Fibroblast of gingiva (primary cell): ENCODE results near the gene ARL13A.
A peak's percentile ranks its signal among the peaks of the same experiment; 100 is the strongest.
"Not testable (repeated sequence)": the region's sequence is repeated elsewhere in the genome, so short reads cannot be mapped to it uniquely, and the experiment has no call there.

Experiments
- DNase-seq: peaks from one replicate; pipeline ENCODE4 v3.0.0-alpha.2; 2011; ENCODE audit warnings: low read depth

ARL13A gene

DNA sequence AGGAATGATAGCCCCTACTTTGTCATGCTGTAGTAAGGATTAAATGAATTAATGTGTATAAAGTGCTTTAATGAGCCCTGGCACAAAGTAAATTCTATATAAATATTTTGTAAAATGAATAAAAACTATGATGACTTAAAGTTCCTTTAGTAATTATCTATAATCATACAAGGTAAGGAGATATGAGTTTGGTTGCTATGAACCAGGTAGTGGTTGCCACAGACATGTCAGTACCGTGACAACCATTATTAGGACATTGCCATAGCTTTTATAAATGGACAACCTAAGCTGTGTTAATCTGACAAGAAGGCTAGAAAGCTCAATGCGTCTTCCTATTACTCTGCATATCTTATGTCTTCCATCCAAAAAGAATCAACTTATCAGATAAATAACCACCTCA lies at the start of gene ARL13A:
Gene ARL13A (plus strand): TSS at position 301 of the 400 bp plus-strand sequence. CDS start 3,982 bp downstream, outside the sequence.
- DNase-seq: no peak

DNA sequence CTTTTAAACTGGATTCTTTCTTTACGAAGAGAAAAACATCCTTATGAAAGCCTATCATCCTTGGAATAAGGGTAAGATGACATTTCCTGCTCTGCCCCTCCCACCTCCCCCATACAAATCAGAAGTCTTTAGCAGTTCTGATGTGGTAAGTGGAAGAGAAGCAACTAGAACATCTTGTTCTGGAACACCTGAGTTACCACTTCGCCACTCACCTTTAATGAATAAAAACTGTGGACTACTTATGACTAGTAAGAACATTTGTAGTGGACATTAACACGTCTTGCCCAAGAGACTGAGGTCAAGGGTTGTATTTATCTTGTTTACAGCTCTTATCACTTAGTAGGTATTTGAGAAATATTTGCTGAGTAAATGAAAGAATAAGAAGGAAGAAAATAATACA lies 45.1 kb upstream of the ARL13A start:
- DNase-seq: no peak

DNA sequence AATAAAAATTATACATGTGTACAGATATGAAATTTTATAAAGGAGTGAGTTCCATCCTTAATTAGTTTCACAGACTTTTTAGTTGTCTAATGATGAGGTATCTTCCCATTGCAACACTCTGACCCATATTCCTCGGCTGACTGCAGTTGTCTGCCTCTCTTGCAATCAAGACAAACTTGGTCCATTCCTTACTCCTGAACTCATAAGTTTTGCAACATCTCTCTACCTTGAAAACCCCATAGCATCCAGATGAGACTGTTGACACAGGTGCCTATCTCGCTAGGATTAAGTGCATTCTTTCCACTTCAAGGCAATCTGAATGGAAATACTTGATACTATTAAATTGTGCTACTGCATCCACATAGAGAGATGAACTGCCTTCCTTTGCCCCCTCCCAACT lies 43.1 kb upstream of the ARL13A start:
- peak; percentile 4 for DNase-seq

DNA sequence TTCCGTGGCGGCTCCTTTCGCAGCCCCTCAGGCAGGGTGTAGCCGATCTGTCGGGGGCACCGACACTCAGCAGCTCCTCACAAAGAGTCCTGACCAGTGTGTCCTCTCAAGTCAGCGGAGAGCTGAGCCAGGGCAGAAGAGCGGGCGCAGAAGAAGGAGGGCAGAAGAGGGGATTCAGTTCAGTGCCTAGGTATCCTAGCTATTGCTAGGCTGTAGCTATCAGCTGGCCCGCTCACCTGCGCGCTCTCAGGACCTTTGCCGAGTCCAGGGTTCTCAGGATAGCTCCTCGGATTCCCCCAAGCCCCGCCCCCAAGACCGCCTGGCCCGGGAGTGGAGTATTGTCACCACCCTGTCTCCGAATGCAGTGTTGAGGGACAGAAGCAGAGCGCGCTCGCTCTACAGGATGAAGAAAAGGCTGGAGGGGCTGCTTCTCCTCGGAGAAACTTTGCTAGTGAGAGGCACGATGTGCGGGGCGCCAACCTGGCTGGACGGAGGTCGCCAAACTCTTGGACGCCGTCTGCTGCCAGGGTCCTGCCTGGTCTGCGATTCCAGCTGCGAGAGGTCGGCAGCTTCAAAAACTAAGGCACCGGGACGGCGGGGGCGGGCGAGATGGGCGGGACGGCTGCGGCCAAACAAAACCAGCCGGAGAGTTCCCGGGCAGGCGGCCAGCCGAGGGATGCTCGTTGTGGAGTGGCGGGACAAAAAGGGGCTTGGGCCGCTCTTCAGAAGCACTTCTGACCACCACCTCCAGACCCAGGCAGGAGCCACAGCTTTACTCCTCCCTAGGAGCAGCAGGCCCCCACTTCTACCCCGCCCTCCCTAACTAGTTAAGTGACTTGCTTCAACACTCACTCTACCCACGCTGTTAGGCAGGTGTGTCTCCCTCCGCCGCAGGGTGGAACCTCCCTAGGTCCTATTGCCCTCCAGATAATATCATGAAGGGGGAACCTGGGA lies 40.6 kb upstream of the ARL13A start, which contains the start of gene XKRX:
Gene XKRX (minus strand): TSS at position 258 of the 954 bp plus-strand sequence. CDS start 613 bp downstream, outside the sequence.
- DNase-seq: no peak

DNA sequence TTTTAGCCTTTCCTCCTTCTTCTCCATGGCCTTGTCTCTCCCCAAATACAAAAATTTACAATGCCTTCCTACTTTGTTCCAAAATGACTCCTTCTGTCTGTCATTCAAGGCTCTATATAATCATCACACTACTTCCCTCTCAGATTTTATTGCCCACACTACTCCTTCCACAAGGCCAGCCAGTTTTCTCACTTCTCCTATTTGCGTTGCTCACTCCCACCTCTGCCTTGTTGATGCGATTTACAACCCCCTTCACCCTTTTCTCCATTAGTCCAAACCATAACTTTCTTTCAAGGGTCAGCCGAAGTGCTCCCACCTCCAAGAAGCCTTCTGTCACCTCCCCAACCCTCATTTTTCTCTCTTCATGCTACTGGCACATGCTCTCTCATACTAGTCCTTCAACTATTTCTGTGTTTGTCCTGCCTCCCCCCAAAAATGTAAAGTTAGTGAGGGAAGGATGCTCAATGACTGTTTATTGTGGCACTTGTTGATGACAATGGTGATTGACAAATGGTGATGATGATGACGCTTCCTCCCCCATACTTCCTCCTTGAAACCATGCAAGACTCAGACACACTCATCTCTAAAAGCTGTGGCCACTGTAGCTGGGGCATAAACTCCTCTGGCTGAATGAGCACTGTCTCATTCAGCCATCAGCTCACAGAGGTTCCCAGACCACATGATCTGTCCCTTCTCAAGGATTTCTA lies 38.1 kb upstream of the ARL13A start:
- no peak for DNase-seq

DNA sequence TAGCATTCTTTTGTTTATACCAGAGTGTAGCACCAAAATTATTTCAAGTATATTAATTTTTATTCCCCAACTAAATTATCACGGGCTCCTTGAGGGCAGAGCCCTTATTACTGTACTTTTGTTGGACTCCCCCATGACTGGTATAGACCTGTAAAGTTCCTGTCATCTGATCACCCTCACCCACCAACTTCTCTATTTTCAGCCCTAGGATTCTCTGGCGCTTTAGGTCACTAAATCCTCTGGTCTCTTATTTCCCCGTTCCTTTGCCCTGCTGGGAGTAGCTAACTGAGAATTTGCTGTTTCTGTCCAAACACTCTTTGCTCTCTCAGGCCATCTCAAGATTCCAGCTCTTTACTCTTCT lies 37.6 kb upstream of the ARL13A start:
- DNase-seq: no peak

DNA sequence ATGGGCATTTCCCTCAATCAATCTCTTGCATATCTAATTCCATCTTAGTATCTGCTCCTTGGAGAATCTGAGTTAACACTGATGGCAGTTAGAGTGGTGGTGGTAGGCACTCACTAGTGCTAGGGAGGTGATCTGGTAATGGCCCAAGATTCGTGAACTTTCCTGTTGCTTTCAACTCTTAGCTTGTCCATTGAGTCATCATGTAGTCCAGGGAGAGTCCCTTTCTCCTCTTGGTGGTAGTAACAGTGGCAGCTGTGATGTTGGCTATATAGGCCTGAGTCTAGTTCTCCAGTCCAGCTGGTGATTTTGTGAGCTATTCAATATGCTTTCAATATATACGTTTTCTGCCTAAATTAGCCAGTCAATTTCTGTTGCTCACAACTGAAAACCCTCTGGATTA lies 33.7 kb upstream of the ARL13A start:
- DNase-seq: no peak

DNA sequence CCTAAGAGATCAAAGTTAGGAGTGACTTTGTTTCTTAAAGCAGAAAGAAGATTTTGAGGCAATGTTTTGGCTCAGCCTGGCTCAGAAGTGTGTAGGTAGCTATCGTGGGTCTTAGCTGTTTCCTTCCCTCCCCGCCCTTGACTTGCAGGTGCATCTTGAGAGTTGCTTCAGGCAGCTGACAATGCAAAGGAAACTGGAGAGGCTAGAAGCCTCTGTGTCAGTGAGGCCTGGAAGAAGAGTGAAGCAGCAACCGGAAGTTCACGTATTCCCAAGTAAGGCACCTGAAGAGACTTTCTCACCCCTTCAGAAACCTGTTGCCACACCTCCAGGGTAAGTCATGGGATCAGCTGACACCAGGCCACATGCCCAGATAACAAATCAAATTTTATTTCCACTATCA lies 30.2 kb upstream of the ARL13A start:
- DNase-seq: no peak

DNA sequence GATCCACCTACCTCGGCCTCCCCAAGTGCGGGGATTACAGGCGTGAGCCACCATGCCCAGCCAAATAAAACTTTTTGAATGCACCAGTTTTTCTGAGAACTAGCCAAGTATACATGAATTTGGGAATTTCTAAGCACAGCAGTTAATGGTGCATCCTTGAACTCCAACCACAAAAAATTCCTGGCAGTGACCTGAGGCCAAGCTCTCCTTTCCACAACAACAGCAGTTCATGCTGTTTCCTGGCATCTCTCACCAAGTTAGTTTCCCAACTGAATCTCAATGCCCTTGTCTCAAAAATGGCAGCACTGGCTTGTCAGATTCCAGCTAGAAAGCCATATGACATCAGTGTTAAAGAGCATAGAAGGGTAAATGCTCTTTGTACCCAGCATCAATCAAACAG lies 24.9 kb upstream of the ARL13A start:
- peak; percentile 3 for DNase-seq

DNA sequence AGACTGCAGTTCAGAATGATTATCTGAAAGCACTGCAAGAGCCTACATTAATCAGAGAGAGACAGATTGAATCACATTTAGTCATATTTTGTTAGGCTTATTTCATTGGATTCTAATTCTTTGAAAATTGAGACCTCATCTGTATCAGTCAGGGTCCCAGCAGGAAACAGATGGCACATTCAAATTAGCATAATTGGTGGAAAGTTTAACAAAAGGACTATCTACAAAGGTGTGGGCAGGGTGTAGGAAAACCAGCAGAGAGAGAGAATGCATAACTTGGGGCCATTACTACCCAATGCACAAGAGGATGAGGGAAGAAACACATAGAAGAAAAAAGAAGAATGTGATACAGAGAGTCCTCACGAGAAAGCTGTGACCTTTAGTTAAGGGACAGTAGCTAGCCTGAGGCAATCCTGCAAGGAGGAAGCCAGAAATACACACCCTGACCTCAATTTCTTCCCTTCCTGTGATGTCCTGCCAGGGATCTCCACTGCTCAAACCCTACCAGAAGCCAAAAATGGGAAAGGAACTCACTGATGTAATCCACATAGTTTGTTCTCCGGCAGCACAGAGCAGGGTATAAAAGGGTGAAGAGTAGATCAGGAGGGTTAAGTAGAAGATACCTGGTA lies 23.1 kb upstream of the ARL13A start:
- DNase-seq: peak; percentile 41

DNA sequence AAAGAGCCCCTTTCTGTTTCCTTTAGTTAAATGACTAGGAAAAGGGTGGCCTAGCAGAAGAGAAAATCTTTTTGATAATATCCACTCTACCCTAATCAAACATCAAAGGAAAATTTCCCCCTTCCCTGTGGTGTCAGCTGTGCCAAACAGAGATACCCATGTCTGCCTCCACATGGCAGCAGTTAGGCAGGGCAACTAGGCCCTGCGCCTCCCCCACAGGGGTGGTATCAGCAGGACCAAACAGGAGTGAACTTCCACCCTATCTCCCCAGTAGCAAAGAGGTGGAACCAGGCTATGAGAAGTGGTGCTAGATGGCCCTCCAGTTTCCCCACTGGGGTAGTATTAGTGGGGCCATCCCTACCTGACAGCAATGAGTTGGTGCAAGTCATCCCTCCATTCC lies 21.0 kb upstream of the ARL13A start:
- DNase-seq: no peak

DNA sequence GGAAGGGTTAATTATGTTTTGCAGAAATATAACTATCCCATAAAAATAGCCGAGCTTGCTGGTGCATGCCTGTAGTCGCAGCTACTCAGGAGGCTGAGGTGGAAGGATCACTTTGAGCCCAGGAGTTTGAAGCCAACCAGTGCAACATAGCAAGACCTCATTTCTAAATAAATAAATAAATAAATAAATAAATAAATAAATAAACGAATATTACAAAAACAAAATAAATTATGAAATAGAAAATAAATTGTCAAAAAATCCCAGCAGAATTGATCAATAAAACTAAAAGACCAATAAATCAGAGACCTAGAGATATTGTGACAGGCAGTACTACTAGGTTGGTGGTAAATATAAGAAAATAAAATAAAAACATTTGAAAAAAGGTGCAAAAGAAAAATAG lies 6.7 kb upstream of the ARL13A start:
- DNase-seq: no peak

DNA sequence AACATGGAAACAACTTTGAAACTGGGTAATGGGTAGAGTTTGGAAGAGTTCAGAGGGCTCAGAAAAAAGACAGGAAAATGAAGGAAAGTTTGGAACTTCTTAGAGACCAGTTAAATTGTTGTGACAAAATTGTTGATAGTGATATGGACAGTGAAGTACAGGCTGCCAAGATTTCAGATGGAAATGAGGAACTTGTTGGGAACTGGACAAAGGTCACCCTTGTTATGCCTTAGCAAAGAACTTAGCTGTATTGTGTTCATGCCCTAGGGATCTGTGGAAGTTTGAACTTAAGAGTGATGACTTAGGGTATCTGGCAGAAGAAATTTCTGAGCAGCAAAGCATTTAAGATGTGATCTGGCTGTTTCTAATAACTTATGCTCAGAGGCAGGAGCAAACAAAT lies 5.1 kb upstream of the ARL13A start:
- peak; percentile 24 for DNase-seq

DNA sequence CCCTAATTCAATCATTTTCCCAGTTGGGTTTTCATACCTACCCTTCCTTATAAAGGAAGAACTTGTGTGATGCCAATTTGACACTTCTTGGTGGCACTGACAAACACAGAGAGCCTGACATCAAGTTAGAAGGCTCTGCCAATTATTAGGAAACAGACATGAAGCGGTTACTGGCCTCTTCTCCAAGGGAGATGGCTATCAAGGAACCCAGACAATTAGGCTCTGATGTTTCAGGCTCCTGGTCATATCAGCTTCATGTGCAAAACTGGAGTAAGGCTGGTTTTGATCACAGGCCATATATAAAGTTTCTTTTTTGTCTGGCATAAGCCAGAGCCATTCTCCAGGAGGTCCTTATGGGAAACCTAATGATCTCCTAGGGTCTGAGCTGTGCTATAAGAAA lies 428 bp downstream of the ARL13A start:
- DNase-seq: no peak

DNA sequence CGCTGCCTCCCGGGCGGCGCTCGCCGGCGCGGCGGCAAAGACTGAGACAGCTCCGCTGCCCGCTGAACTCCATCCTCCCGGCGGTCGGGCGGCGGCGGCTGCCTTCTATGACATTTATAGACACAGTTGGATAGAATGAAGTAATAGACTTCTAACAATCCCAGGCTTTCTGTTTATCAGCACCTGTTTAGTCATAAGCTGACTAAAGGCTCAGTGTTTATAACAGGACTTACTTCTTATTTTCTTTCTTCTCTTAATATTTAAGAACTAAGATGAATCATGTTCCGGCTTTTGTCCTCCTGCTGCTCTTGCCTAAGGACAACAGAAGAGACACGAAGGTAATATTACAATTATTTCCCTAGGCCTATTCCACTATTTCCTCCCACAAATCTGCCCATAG lies 3.9 kb downstream of the ARL13A start:
- DNase-seq: no peak

DNA sequence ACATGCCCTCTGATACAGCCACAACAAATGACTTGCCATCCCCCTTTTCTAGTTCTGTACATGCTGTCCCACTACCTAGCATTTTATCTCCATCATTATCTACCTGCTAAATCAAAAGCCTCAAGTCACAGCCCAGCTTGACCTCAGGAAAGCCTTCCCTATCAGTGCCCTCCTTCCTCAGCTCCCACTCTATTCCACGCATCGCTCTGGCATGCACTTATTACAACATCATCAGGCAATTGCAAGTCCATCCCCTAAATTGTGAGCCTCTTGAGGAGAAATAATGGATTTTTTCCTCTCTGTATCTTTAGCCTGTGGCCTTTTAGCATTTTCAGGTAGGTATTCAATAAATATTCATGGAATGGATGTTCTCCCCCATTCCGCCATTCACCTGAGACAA lies 5.7 kb downstream of the ARL13A start:
- DNase-seq: peak; percentile 14

DNA sequence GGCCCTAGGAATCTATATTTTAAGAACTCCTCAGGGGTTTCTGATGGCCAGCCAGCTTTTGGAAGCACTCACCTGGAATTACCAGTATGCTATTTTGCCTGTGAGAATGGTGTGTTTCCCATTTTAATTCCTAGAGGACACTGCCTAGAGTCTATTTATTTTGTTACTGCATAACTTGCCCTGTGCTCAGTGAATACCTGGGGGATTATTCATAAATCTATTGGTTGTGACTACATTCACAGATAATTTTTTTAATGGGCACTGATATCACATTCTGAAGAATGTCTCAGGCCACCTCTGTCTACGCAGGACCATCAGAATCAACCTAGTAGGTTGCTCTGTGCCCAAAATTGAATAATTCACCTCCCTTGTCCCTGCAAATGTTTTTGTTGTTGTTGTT lies 6.7 kb downstream of the ARL13A start:
- no peak for DNase-seq

DNA sequence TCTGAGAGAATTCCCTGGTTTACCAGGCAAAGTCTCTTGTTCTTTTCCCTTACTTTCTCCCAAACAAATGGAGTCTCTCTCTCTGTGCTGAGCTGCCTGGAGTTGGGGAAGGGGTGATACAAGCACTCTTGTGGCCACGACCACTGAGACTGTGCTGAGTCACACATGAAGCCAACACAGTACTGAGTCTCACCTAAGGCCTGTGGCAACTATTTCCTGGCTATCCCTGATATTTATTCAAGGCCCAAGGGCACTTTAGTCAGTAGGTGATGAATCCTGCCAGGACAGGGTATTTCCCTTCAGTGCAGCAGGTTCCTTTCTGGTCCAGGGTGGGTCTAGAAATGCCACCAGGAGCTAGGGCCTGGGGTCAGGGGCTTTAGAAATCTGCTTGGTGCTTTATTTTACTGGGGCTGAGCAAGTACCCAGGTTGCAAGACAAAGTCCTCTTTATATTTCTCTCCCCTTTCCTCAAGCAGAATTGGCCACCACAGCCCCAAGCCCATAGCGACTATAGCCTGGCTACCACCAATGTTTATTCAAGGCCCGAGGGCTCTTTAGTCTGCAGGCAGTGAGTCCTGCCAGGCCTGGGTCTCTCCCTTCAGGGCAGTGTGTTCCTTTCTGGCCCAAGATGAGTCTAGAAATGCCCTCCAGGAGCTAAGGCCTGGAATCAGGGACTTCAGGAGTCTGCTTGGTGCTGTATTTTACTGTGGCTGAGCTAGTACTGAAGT lies 10.5 kb downstream of the ARL13A start:
- peak; percentile 1 for DNase-seq

DNA sequence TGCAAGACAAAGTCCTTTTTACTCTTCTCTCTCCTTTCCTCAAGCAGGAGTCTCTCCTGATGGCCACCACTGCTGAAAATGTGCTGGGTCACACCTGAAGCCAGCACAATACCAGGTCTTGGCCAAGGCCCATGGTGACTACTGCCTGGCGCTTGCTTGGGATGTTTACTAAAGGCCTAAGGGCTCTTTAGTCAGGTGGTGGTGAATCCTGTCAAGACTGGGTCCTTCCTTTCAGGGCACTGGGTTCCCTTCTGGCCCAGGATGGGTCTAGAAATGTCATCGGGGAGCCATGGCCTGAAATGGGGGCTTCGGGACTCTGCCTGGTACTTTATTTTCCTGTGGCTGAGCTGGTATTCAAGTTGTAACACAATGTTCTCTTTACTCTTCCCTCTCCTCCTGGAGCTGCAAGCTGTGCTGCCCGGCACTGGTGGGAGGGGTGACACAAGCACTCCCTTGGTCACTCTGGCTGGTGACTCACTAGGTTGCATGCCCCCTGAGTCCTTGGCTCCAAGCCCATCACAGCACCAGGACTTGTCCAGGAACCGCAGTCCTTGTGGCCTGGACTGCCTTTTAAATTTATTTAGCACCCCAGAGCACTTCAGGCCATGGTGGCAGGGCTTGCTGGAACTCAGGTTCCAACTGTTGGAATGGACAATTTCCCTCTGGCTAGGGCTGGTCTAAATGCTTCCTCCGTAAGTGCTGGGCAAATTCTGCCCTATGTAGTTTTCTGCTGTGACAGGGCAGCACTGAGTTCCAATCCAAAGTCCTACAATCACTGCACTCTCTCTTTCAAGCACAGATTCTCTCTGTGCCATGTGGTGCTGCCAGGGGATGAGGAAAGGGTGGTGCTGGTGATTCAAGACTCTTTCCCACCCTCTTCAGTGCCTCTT lies 11.3 kb downstream of the ARL13A start:
- peak; percentile 87 for DNase-seq

DNA sequence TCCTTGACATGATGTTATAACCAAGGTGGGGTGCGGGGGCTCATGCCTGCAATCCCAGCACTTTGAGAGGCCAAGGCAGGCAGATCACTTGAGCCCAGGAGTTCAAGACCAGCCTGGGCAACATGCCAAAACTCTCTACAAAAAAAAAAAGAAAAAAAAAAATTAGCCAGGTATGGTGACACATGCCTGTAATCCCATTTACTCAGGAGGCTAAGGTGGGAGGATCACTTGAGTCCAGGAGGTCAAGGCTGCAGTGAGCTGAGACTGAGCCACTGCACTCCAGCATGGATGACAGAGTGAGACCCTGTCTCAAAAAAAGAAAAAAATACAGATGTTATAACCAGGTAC lies 12.0 kb downstream of the ARL13A start:
- not testable (repeated sequence) for DNase-seq

DNA sequence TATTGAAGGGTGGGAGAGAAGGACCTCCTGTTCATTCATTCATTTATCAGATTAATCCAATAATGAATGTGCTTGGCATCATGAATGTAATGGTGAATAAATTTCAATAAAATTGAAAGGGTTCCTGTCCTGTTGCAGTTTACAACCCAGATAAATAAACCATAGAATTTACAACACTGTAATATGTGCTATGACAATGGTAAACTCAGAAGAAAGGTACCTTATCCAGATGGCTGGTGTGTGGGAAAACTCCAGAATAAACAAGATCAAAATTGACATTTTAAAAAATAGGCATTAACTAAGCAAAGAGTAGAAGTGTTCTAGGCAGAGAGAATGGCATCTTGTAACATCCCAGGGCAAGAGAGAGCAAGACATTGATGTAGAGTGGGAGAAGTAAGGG lies 15.3 kb downstream of the ARL13A start:
- no peak for DNase-seq
